ENCODE measurements around the gene MLC1. TPM values are rescaled to one million over a fixed set of nuclear protein-coding genes. Genes with fewer than 3 reads are reported as not detected.

The MLC1 gene
- total RNA-seq, 4 donors from 2014 or later = 0.07 to 0.13 TPM; not detected in 2

DNA sequence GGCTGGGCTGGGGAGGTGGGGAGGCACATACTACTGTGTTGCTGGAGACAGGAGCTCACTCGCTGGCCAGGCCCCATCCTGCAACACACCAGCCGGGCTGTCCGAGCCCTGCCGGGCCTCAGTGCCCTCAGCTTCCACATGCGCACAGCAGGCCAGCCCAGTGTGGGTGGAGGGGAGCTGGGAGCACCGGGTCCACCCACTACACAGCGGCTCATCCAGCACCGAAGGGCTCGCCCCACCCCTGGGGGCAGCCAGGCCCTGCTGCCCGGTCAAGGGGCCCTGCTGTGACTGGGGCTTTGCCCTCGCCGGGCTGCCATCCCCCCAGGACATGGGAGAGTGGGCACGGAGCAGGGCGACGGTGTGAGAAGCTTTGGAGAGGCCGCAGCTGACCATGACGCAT is 36.4 kb downstream of the MLC1 start:
- H3K4me3 ChIP-seq = no peak overlapping the region
- peaks cover 0 to 22% (median 0%) of the 10 kb centered on the region in 3 donors for H3K9me3 ChIP-seq
- H3K27me3 ChIP-seq = peaks cover 66% of the 10 kb centered on the region
- H3K36me3 ChIP-seq = no peaks in the 10 kb centered on the region
- no peak for ATAC-seq
- H3K4me1 ChIP-seq = no peaks in the 10 kb centered on the region
- WGBS, 2 donors (ENCODE audit: low coverage in 1 of 2) = no CpG with 5 or more reads among the region's 17 CpGs
- no peak overlapping the region for H3K27ac ChIP-seq
- TF ChIP-seq, protein P1, sequence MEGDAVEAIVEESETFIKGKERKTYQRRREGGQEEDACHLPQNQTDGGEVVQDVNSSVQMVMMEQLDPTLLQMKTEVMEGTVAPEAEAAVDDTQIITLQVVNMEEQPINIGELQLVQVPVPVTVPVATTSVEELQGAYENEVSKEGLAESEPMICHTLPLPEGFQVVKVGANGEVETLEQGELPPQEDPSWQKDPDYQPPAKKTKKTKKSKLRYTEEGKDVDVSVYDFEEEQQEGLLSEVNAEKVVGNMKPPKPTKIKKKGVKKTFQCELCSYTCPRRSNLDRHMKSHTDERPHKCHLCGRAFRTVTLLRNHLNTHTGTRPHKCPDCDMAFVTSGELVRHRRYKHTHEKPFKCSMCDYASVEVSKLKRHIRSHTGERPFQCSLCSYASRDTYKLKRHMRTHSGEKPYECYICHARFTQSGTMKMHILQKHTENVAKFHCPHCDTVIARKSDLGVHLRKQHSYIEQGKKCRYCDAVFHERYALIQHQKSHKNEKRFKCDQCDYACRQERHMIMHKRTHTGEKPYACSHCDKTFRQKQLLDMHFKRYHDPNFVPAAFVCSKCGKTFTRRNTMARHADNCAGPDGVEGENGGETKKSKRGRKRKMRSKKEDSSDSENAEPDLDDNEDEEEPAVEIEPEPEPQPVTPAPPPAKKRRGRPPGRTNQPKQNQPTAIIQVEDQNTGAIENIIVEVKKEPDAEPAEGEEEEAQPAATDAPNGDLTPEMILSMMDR (IDR thresholded peaks at IDR 0.05) = no peak
- no peak for TF ChIP-seq POLR2A (IDR thresholded peaks at IDR 0.05)
- TF ChIP-seq EP300 (IDR thresholded peaks at IDR 0.05) = no peak
- TF ChIP-seq POLR2AphosphoS5 (IDR thresholded peaks at IDR 0.05) = no peak

DNA sequence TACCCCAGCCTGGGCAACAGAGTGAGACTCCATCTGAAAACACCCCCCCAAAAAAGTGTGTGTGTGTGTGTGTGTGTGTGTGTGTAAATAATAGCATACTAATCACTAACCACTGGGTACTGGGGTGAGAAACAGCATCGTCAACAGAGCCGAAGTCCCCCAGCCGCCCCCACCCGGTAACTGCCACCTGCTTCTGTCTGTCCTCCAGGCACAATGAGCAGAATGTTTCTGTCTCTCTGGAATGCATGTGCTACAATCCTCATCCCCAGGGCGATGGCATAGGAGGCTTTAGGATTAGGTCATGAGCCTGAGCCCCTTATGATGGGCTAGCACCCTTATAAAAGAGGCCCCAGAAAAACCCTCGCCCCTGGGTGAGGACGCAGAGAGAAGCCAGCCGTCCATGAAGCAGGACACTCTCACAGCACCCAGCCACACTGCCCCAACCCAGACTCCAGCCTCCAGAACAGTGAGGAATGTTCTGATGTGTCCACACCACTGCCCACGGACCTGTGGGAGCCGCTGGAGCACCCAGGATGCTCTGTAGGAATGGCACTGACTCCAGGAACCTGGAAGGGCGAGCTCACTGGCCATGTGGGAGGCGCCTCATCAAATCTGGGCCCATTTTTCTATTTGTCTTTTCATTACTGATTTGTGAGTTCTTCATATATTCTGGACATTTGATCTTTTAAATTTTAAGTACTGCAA is 37.0 kb downstream of the MLC1 start:
- peaks cover 71% of the 10 kb centered on the region for H3K27me3 ChIP-seq
- H3K27ac ChIP-seq = no peak overlapping the region
- H3K4me1 ChIP-seq = no peaks in the 10 kb centered on the region
- H3K9me3 ChIP-seq = peaks cover 0 to 19% (median 0%) of the 10 kb centered on the region in 3 donors
- WGBS, 2 donors (ENCODE audit: low coverage in 1 of 2) = 83% methylated on average over 2 of the region's 12 CpGs; no CpG with 5 or more reads in 1 of the 2 donors
- TF ChIP-seq POLR2AphosphoS5 (IDR thresholded peaks at IDR 0.05) (no peak), EP300 (IDR thresholded peaks at IDR 0.05) (no peak), POLR2A (IDR thresholded peaks at IDR 0.05) (no peak)
- TF ChIP-seq, protein P1 (IDR thresholded peaks at IDR 0.05) = no peak
- no peak overlapping the region for H3K4me3 ChIP-seq
- no peaks in the 10 kb centered on the region for H3K36me3 ChIP-seq
- ATAC-seq = no peak

DNA sequence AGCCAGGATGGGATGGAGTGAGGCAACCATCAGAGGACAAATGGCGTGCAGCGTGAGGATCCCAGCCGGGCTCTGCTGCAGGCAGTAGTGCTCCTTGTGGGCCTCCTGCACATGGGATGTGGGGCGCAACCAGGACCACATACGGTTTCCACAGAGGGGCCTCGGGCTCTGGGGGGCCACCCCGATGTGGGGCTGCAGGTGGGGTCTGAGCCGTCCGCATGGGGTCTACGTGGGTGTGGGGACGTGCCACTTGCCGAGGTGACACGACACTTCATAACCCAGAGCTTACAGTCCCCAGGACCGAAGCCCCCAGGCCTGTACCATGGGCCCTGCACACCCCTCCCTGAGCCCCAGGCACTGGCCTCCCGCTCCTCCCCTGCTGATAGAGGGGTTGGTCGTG is 37.9 kb downstream of the MLC1 start:
- no peak for ATAC-seq
- H3K27me3 ChIP-seq = peaks cover 76% of the 10 kb centered on the region
- WGBS, 2 donors (ENCODE audit: low coverage in 1 of 2) = 97% methylated on average over 6 of the region's 16 CpGs; no CpG with 5 or more reads in 1 of the 2 donors
- H3K9me3 ChIP-seq = peaks cover 0 to 11% (median 0%) of the 10 kb centered on the region in 3 donors
- no peak overlapping the region for H3K27ac ChIP-seq
- no peaks in the 10 kb centered on the region for H3K36me3 ChIP-seq
- H3K4me3 ChIP-seq = no peak overlapping the region
- no peak for TF ChIP-seq POLR2A (IDR thresholded peaks at IDR 0.05)
- TF ChIP-seq EP300 (IDR thresholded peaks at IDR 0.05) = no peak
- TF ChIP-seq POLR2AphosphoS5 (IDR thresholded peaks at IDR 0.05) = no peak
- TF ChIP-seq, protein P1 (IDR thresholded peaks at IDR 0.05) = no peak
- H3K4me1 ChIP-seq = no peaks in the 10 kb centered on the region

DNA sequence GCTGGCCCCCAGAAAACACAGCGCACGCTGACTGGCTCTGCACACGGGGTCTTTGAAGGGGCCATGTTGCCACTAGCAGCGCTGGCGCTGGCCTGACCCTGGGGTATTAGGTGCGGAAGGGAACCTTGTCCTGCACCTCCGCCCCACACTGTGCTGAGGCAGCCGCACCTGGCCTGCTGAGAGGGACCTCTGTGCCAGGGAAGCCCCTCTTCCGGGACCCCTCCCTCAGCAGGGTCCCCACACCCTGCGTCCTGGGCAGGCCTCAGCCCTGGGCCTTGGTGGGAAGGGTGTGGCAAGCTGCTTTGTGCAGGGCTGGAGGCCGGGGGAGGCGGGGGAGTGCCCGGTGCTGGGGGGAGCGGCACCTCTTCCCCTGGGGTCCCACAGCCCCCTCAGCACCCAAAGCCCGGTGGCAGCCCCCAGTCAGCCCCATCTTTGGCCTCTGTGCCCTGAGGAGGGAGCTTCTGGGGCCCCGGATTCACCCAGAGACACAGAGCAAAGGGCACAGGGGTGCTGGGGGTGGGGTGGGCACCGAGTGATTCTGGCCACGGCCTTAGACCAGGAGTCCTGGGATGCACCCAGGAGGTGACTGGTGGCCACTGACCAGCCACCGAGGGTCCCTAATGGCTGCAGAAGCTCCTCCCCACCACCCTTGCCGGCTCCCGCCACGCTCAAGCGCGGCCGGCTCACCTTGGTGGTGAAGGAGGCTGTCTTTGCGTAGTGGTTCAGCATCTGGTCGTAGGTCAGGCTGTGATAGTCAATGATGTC is 38.6 kb downstream of the MLC1 start:
- no peak for TF ChIP-seq EP300 (IDR thresholded peaks at IDR 0.05)
- TF ChIP-seq, protein P1 (IDR thresholded peaks at IDR 0.05) = no peak
- no peak for TF ChIP-seq POLR2AphosphoS5 (IDR thresholded peaks at IDR 0.05)
- TF ChIP-seq POLR2A (IDR thresholded peaks at IDR 0.05) = no peak
- no peak for ATAC-seq
- Histone ChIP-seq H3K4me3 (no peak overlapping the region), H3K9me3 (peaks cover 0 to 4% (median 0%) of the 10 kb centered on the region in 3 donors), H3K4me1 (no peaks in the 10 kb centered on the region), H3K36me3 (no peaks in the 10 kb centered on the region), H3K27me3 (peaks cover 77% of the 10 kb centered on the region), H3K27ac (no peak overlapping the region)
- no CpG with 5 or more reads among the region's 27 CpGs for WGBS, 2 donors (ENCODE audit: low coverage in 1 of 2)

Data from gastroesophageal sphincter (tissue), 4 donors.